A172 (cell line): Measurements from ENCODE around the gene ID3. TPM values are rescaled to one million over a fixed set of nuclear protein-coding genes. Genes with fewer than 3 reads are reported as not detected.

Experiments
- DNase-seq: peaks from one replicate; pipeline ENCODE4 v3.0.0-alpha.2; 2015; ENCODE audit warnings: low spot score
- total RNA-seq: library from RNA; depleted of rRNA; stranded (reverse); fragments of >200 nt; shearing (Covaris generic); gene quantifications from 2 replicates; pipeline ENCODE4 v1.2.3, GENCODE V29; 2014; rRNA removed

ID3 gene
- total RNA-seq, 1 experiment from 2014 or later = 244 TPM

DNA sequence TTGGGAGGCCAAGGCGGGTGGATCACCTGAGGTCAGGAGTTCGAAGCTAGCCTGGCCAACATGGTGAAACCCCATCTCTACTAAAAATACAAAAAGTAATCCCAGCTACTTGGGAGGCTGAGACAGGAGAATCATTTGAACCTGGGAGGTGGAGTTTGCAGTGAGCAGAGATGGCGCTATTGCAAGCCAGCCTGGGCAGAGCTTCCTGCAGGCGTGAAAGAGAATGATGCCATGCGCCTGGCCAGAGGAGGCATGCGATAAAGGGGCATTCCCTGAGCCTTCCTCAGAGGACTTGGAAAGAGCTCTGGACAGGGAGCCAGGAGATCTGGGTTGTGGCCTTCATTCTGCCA, 31.4 kb downstream of the ID3 start:
- no peak for DNase-seq

DNA sequence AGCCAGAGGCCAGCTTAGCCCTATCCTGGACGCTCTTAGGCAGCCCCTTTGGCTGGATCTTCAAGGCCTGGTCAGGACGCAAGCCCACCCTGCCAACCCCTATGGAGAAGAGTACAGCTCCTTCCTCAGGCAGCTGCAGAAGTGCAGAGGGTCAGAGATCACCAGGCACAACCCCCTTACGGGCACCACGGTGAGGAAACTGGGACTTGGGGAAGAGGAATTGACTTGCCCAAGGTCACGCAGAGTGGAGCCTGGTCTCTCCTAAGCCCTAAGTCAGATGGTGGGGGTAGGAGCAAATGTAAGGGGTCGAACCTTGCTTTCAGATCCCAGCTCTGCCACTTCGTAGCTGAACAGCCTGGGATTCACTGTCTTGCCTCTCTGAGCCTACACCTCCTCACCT, 31.9 kb downstream of the ID3 start:
- no peak for DNase-seq

DNA sequence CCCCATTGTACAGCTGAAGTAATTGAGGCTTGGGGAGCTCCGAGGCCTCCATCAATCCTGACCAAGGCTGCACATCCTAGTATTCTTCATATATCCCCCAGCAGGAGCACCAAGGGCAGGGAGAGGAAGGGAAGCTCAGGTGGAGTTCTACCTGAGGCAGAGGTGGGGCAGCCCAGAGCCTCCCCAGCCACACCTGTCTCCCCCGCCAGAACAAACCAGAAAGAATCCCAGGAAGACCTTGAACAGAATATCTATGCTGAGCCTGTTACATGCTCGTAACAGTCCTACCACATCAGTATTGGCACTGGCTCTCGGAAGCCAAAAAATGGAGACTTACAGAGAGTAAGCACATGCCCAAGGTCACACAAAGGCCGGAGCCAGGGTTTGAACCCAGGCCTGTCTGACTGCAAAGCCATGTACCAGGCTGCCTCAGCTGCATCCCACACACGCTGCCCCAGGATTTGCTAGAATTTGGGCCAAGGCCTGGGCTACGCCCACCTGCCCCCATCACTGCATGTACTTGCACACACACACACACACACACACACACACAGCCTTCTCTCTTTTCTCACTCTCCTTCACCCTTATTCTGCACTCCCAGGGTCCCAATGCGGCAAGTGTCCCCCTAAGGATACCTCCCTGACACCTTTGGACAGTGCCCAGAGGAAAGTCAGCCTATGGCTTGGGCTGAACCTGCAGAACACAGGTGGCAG, 32.8 kb downstream of the ID3 start:
- no peak for DNase-seq

DNA sequence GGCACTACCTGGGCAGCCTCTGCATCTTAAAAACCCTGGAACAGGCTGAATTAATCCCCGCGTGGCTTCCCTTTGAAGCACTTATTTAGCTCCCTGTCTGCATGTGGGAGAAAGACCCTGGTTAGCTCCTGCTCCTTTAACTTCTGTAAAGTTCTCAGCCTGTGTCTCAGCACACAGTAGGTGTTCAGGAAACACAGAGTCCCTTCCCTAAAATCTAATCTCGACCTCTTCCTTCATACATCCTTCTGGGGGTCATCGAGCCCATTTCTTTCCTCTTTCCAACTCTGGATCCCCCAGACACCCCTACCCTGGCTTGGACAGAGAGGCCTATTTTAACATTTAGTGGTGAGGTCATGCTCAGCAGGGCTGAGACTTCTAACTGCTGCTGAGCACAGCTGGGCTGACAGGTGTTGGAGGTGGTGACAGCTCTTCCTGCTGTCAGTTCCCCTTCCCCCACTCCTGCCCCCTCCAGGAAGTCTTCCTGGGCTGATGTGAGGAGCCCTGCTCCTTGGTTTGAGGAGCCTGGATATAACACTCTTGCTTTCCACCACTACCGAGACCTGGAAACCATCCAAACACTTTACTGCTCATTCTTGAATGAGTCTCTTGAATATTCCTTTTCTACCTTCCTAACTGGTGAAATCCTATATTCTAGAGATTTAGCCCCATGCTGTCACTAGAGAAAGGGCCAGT, 33.6 kb downstream of the ID3 start:
- no peak for DNase-seq

DNA sequence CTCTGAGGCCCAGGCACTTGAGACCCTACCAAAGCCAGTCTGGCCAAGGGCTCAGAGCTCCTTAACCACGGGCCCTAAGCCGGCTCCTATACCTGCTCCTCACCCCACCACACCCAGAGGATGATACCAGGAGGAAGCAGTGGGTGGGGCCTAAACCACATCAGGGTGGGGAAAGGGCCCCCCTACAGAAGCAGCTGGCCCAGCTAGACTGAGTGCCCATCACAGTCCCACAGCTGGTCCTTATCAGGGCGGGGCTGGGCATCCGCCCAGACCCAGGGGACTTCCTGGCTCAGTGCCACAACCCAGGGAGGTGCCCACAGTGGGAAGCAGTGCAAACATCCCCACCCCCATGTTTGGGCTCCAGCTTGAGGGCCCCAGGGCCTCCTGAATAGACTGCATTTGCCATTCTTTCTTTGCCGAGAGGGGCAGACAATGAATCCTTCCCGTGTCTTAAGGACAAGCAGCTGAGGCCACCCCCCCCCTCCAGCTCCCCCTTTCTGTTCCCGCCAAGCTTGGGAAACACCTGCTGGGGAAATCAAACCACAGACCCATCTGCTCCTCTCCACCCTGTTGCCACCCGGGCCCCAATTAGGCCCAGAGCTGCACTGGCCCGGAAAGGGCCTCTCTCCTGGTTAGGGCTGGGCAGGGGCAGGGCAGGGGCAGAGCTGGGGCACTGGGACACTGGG, 34.4 kb downstream of the ID3 start:
- DNase-seq = no peak

DNA sequence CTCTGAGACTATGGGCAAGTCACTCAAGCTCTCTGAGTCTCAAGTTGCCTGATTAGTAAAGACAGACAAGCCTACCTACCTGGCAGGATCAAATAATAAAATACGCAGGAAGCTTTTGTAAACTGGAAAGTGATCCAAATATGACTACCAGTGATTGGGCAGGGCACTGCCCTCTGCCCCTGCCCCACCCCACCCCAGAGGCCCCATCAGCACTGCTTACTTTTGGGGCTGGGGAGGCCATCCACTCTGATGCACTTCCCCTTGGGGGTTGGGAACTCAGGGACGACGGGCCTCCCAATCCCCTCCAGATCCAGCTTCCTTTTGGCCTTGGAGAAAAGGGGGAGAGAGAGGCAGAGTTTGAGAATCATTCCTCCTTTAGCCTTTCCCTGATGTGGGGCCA, 35.1 kb downstream of the ID3 start:
- no peak for DNase-seq

DNA sequence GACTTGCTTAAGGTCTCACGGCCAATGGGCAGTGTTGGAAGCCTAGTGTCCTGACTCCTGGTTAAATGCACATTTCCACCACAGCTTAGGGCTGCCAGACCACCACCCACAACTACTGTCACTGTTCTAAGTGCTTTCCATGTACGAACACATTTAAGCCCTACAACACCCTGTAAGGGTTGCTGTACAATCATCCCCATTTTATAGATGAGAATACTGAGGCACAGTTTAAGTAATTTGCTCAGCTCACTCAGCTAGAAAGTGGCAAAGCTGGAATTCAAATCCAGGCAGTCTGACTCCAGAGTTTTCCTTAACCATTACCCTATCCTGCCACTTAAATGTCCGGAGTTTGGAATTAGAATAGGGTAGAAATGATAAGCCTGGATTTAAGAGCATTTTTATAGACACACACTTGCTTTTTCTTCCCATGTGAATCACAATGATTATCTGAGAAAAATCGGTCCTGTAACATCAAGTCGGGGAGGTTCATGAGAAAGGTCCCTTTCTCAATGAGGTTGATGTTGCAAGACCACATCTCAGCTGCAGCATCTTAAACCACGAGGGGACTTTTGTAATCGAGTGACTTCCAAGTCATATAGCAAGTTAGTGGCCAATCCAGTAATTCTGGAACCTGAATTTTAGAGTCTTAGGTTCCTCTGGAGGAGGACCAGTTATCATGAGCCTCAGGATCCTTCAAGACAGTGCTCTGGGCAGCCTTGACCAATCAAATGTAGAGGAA, 36.9 kb downstream of the ID3 start:
- no peak for DNase-seq

DNA sequence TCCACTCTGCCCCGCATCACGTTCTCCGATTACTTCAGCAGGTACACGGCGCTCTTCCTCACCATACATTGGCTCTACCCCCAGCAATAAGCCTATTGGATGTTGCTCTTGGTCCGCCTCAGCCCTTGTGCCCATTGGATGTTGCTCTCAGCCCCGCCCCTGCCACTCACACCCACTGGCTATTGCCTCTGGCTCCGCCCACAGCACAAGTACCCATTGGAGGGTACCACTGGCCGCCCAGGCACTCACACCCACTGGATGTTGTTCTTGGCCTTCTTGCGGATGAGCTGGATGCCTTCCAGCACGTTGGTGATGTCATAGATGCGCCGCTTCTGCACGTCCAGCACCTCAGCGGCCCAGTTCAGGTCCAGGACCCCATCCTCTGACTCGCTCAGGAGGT, 37.7 kb downstream of the ID3 start:
- no peak for DNase-seq

DNA sequence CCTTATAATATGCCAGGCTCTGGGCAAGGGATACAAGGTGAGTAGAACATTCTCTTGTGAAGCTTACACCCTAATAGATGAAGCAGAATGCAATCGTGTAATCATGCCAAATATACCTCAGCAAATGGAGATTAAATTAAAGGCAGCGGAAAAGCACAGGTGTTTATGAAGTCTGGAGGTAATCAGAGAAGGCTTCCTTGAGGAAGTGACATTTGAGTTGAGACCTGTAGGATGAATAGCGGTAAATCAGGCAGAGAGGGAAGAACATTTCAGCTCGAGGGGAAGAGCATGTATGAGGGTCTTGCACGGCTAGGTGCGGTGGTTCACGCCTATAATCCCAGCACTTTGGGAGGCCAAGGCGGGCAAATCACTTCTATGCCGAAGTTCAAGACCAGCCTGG, 41.7 kb downstream of the ID3 start:
- DNase-seq = no peak

DNA sequence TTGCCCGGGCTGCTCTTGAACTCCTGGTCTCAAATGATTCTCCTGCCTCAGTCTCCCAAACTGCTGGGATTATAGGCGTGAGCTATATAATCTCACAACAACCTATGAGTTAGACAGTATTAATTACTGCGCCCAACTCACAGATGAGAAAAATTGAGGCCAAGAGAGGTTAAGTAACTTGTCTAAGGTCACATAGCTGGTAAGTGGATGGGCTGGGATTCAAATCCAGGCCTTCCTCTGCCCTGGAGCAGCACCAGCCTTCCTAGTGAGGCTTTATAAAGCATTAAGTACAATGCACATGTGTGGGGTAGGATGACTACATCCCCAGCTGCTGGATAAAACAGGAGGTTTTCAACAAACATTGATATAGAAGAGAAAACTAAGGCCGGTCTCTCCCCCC, 43.4 kb downstream of the ID3 start:
- DNase-seq = no peak

DNA sequence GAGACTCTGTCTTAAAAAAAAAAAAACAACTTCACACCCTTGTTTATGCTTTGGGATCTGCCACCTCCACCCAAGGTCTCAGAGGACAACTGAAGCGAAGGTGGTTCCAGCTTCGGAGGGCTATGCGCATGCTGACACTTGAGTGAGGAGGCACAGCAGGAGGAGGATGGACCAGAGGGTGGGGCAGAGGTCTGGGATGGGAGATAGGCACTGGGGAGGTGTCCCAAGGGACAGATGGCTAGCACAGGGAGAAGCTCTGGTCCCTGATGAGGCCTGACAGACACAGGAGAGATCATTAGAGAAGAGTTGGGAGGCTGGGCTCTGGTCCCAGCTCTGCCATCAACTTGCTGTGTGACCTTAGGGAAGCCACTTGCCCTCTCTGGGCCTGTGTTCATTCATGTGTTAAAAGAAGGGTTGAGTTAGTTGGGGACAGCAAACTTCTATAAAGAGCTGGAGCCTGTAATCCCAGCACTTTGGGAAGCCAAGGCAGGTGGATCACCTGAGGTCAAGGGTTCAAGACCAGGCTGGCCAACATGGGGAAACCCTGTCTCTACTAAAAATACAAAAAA, 45.1 kb downstream of the ID3 start:
- no peak for DNase-seq

DNA sequence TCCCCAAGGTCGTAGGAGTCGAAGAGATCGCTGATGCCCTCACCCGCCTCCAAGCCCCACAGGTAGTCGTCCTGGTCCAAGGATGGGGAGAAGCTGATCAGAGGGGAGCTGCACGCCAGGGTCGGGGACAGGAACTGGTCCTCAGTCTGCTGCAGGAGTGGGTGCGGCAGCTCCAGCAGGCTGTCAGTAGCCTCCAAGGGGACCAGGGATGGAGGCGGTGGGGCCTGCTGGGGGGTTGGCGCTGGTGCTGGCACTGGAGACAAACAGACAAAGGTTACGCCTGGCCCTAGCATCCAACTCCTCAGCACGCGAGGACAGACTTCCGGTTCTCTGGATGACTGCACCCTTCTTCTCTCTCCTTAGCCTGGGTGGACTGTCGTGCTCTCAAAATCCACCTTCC, 49.4 kb downstream of the ID3 start:
- DNase-seq = no peak

Other genes starting within 250 kb of the ID3 start
- 139 and 162 TPM in 2 replicates for gene HNRNPR, start 215.2 kb downstream of the ID3 start, total RNA-seq
- 7.5 and 8.2 TPM in 2 replicates for gene ZNF436, start 189.7 kb downstream of the ID3 start, total RNA-seq
- gene TCEA3, start 134.8 kb downstream of the ID3 start, total RNA-seq = 0.89 TPM in 1 of 2 replicates, not detected in the other
- 19.7 and 19.9 TPM in 2 replicates for gene ASAP3, start 75.3 kb downstream of the ID3 start, total RNA-seq
- 3.8 and 4.0 TPM in 2 replicates for gene E2F2, start 28.3 kb downstream of the ID3 start, total RNA-seq
- 609 and 964 TPM in 2 replicates for gene RPL11, start 132.3 kb upstream of the ID3 start, total RNA-seq
- 28.1 and 29.4 TPM in 2 replicates for gene ELOA, start 184.0 kb upstream of the ID3 start, total RNA-seq
- gene PITHD1, start 218.9 kb upstream of the ID3 start, total RNA-seq = 47.9 and 73.3 TPM in 2 replicates
- 59.0 and 68.0 TPM in 2 replicates for gene LYPLA2, start 231.6 kb upstream of the ID3 start, total RNA-seq
- 109 and 110 TPM in 2 replicates for gene GALE, start 241.3 kb upstream of the ID3 start, total RNA-seq